ENCODE data around the gene SEMA3D. TPM values are rescaled to one million over a fixed set of nuclear protein-coding genes. Genes with fewer than 3 reads are reported as not detected.
"Not testable (repeated sequence)": the region's sequence is repeated elsewhere in the genome, so short reads cannot be mapped to it uniquely, and the experiment has no call there.

Gene SEMA3D
- total RNA-seq, 1 experiment from 2014 or later = 23.3 TPM

GRCh38 chr7:84997626-84998025 is 189.2 kb downstream of the SEMA3D start:
- no peaks in the 10 kb centered on the region for H3K27me3 ChIP-seq (replicated peaks; ENCODE audit: insufficient read depth, low read depth, low read length, poor library complexity)
- CTCF ChIA-PET = no interaction called here
- H3K4me3 ChIP-seq (ENCODE audit: low read depth, low read length, poor library complexity, severe bottlenecking) = no peak overlapping the region
- TF ChIP-seq CTCF (conservative IDR thresholded peaks at IDR 0.05; ENCODE audit: low read depth, low read length) (no peak), EZH2 (IDR thresholded peaks at IDR 0.05; ENCODE audit: borderline replicate concordance, low read depth, low read length, poor library complexity, severe bottlenecking) (no peak)
- no peak overlapping the region for H3K27ac ChIP-seq (ENCODE audit: low read depth, low read length, poor library complexity, severe bottlenecking)
- peaks cover 17% of the 10 kb centered on the region for H3K4me1 ChIP-seq (ENCODE audit: insufficient read depth, low read length, poor library complexity, severe bottlenecking)
- DNase-seq (ENCODE audit: low spot score) = peak; percentile 37
- POLR2A ChIA-PET (ENCODE audit: low non-redundant PET) = no interaction called here
- H3K36me3 ChIP-seq (ENCODE audit: insufficient read depth, low read length, poor library complexity, severe bottlenecking) = no peaks in the 10 kb centered on the region
- BruUV-seq (replicated peaks) = no TSS peak
- intact Hi-C loops (cut with micrococcal nuclease; ENCODE audit: unreplicated experiment) = no loop called here
- no peaks in the 10 kb centered on the region for H3K9me3 ChIP-seq (ENCODE audit: low read depth, low read length, poor library complexity, severe bottlenecking)

- H3K9me3 ChIP-seq (ENCODE audit: low read depth, low read length, poor library complexity, severe bottlenecking); POLR2A ChIA-PET (ENCODE audit: low non-redundant PET); intact Hi-C loops (cut with micrococcal nuclease; ENCODE audit: unreplicated experiment); CTCF ChIA-PET; H3K4me3 ChIP-seq (ENCODE audit: low read depth, low read length, poor library complexity, severe bottlenecking); H3K27me3 ChIP-seq (replicated peaks; ENCODE audit: insufficient read depth, low read depth, low read length, poor library complexity); H3K36me3 ChIP-seq (ENCODE audit: insufficient read depth, low read length, poor library complexity, severe bottlenecking); H3K4me1 ChIP-seq (ENCODE audit: insufficient read depth, low read length, poor library complexity, severe bottlenecking); DNase-seq (ENCODE audit: low spot score); BruUV-seq (replicated peaks); H3K27ac ChIP-seq (ENCODE audit: low read depth, low read length, poor library complexity, severe bottlenecking): not testable (repeated sequence)
These were observed 193.9 kb downstream of the SEMA3D start for GRCh38 chr7:84992954-84993353.

- TF ChIP-seq EZH2 (IDR thresholded peaks at IDR 0.05; ENCODE audit: borderline replicate concordance, low read depth, low read length, poor library complexity, severe bottlenecking) = no peak
- 0 out of 2 replicates have a peak, but pooled peaks have one; percentile 25 for TF ChIP-seq CTCF (conservative IDR thresholded peaks at IDR 0.05; ENCODE audit: low read depth, low read length)
- no TSS peak for BruUV-seq (replicated peaks)
- no peak for DNase-seq (ENCODE audit: low spot score)
- H3K9me3 ChIP-seq (ENCODE audit: low read depth, low read length, poor library complexity, severe bottlenecking) = no peaks in the 10 kb centered on the region
- no peaks in the 10 kb centered on the region for H3K27me3 ChIP-seq (replicated peaks; ENCODE audit: insufficient read depth, low read depth, low read length, poor library complexity)
- no peak overlapping the region for H3K4me3 ChIP-seq (ENCODE audit: low read depth, low read length, poor library complexity, severe bottlenecking)
- H3K27ac ChIP-seq (ENCODE audit: low read depth, low read length, poor library complexity, severe bottlenecking) = no peak overlapping the region
- ChIA-PET CTCF (no interaction called here), POLR2A (ENCODE audit: low non-redundant PET) (no interaction called here)
- H3K36me3 ChIP-seq (ENCODE audit: insufficient read depth, low read length, poor library complexity, severe bottlenecking) = no peaks in the 10 kb centered on the region
- H3K4me1 ChIP-seq (ENCODE audit: insufficient read depth, low read length, poor library complexity, severe bottlenecking) = peaks cover 16% of the 10 kb centered on the region
- intact Hi-C loops (cut with micrococcal nuclease; ENCODE audit: unreplicated experiment) = no loop called here
These were observed 201.6 kb downstream of the SEMA3D start for GRCh38 chr7:84985073-84985784.

GRCh38 chr7:84982199-84982598 is 204.7 kb downstream of the SEMA3D start:
- intact Hi-C loops (cut with micrococcal nuclease; ENCODE audit: unreplicated experiment) = no loop called here
- no peak overlapping the region for H3K4me3 ChIP-seq (ENCODE audit: low read depth, low read length, poor library complexity, severe bottlenecking)
- BruUV-seq (replicated peaks) = no TSS peak
- TF ChIP-seq EZH2 (IDR thresholded peaks at IDR 0.05; ENCODE audit: borderline replicate concordance, low read depth, low read length, poor library complexity, severe bottlenecking) = no peak
- no peak for TF ChIP-seq CTCF (conservative IDR thresholded peaks at IDR 0.05; ENCODE audit: low read depth, low read length)
- H3K27ac ChIP-seq (ENCODE audit: low read depth, low read length, poor library complexity, severe bottlenecking) = no peak overlapping the region
- H3K36me3 ChIP-seq (ENCODE audit: insufficient read depth, low read length, poor library complexity, severe bottlenecking) = no peaks in the 10 kb centered on the region
- H3K4me1 ChIP-seq (ENCODE audit: insufficient read depth, low read length, poor library complexity, severe bottlenecking) = peaks cover 17% of the 10 kb centered on the region
- DNase-seq (ENCODE audit: low spot score) = no peak
- ChIA-PET POLR2A (ENCODE audit: low non-redundant PET) (no interaction called here), CTCF (no interaction called here)
- H3K9me3 ChIP-seq (ENCODE audit: low read depth, low read length, poor library complexity, severe bottlenecking) = no peaks in the 10 kb centered on the region
- H3K27me3 ChIP-seq (replicated peaks; ENCODE audit: insufficient read depth, low read depth, low read length, poor library complexity) = no peaks in the 10 kb centered on the region

All from A673 (cell line).